AG09319 (cell line): ENCODE results near the gene CLTCL1.
"Not testable (repeated sequence)": the region's sequence is repeated elsewhere in the genome, so short reads cannot be mapped to it uniquely, and the experiment has no call there.

Experiments used
- DNase-seq: peaks from one replicate; pipeline ENCODE4 v3.0.0-alpha.2; 2010; ENCODE audit warnings: low read depth; ENCODE audit errors: extremely low read depth
- TF ChIP-seq, protein P1 (sequence below): IDR thresholded peaks from 2 replicates; pipeline ENCODE4 v1.5.1; 2011; ENCODE audit warnings: low read depth, mild to moderate bottlenecking, inconsistent platforms, low read length, moderate library complexity

CLTCL1 gene

DNA sequence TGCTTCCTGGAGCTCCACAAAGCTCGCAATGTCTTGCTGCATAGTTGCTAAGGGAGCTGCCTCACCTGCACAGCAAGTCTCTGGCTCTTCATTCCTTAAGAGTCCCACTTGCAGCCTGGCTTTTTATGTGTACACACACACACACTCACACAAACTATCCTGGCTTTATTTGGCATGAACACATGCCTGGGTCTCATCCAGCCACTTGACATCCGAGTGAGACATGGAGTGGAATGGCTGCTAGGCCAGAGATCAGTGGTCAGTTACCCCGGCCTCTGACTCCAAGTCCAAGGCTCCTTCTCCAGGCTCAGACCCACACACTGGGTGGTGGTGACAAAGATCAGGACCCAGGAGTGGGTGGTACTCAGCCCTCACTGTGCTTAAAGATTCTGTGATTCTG, 37.9 kb upstream of the CLTCL1 start:
- TF ChIP-seq, protein P1, sequence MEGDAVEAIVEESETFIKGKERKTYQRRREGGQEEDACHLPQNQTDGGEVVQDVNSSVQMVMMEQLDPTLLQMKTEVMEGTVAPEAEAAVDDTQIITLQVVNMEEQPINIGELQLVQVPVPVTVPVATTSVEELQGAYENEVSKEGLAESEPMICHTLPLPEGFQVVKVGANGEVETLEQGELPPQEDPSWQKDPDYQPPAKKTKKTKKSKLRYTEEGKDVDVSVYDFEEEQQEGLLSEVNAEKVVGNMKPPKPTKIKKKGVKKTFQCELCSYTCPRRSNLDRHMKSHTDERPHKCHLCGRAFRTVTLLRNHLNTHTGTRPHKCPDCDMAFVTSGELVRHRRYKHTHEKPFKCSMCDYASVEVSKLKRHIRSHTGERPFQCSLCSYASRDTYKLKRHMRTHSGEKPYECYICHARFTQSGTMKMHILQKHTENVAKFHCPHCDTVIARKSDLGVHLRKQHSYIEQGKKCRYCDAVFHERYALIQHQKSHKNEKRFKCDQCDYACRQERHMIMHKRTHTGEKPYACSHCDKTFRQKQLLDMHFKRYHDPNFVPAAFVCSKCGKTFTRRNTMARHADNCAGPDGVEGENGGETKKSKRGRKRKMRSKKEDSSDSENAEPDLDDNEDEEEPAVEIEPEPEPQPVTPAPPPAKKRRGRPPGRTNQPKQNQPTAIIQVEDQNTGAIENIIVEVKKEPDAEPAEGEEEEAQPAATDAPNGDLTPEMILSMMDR: no peak
- no peak for DNase-seq

DNA sequence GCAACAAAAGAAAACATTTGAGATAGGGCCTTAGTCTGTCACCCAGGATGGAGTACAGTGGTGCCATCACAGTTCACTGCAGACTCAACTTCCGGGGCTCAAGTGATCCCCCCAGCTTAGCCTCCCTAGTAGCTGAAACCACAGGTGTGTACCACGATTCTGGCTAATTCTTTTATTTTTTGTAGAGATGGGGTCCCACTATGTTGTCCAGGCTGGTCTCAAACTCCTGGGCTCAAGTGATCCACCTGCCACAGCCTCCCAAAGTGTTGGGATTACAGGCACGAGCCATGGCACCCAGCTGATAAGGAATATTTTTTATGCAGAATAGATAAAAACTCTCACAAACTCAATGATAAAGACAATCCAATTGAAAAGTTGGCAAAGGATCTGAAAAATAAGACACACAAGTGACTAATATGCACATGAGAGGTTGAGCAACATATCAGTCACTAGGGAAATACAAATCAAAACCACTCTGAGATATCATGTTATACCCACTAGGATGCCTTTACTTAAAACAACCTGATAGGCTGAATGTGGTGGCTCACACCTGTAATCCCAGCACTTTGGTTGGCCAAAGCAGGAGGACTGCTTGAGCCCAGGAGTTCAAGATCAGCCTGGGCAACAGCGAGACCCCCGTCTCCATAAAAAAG, 33.9 kb upstream of the CLTCL1 start:
- TF ChIP-seq, protein P1: no peak
- no peak for DNase-seq

DNA sequence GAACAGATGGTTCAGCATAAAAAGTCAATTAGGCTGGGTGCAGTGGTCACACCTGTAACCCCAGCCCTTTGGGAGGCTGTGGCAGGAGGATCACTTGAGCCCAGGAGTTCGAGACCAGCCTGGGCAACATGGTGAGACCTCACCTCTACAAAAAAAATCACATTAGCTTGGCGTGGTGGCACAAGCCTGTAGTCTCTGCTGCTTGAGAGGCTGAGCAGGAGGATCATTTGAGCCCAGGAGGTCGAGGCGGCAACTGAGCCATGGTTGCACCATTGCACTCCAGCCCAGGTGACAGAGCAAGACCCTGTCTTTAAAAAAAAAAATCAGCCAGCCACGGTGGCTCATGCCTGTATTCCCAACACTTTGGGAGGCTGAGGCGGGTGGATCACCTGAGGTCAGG, 31.9 kb upstream of the CLTCL1 start:
- not testable (repeated sequence) for DNase-seq

DNA sequence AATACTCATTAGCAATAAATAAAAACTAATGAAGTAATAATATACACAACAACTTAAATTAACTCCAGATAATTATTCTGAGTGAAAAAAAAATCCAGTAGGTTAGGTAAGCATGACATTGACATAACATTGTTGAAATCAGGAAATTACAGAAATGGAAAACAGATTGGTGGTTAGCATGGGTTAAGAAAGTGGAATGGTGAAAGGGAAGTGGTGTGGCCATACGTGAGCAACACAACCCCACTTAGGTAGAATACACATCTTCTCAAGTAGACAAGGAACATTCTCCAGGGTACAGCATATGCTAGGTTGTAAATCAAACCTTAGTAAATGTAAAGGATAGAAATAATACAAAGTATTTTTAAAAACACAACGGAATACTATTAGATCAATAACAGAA, 30.2 kb upstream of the CLTCL1 start:
- TF ChIP-seq, protein P1: no peak
- DNase-seq: no peak

DNA sequence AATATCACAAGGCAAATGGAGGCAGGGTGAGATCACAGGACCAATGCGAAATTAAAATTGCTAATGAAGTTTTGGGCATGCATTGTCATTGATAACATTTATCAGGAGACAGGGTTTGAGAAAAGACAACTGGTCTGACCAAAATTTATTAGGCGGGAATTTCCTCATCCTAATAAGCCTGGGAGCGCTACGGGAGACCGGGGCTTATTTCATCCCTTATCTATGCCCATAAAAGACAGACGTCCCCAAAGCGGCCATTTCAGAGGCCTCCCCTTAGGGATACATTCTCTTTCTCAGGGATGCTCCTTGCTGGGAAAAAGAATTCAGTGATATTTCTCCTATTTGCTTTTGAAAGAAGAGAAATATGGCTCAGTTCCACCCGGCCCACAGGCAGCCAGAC, 28.6 kb upstream of the CLTCL1 start:
- DNase-seq: not testable (repeated sequence)

DNA sequence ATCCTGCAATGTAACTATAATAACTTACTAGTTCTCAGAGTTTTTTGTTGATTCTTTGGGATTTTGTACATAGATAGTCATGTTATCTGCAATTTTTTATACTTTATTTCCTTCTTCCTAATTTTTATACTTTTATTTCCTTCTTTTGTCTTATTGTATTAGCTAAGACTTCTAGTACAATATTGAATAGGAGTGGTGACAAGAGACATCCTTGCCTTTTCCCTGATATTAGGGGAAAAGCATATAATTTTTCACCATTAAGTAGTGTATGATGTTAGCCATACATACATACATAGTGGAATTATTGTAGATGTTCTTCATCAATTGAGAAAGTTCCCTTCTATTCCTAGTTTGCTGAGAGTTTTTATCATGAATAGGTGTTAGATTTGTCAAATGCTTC, 27.8 kb upstream of the CLTCL1 start:
- TF ChIP-seq, protein P1: no peak
- DNase-seq: no peak

DNA sequence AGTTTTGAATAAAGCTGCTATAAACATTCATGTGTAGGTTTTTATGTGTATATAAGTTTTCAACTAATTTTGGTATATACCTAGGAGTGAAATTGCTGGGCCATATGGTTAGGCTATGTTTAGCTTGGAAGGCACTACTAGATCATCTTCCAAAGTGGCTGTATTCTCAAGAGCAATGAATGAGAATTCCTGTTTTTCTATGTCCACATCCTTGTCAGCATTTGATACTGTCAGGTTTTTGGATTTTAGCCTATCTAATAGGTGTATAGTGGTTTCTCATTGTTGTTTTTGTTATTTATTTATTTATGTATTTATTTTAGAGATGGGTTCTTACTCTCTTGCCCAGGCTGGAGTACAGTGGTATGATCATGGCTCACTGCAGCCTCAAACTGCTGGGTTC, 26.3 kb upstream of the CLTCL1 start:
- no peak for DNase-seq
- TF ChIP-seq, protein P1: no peak

DNA sequence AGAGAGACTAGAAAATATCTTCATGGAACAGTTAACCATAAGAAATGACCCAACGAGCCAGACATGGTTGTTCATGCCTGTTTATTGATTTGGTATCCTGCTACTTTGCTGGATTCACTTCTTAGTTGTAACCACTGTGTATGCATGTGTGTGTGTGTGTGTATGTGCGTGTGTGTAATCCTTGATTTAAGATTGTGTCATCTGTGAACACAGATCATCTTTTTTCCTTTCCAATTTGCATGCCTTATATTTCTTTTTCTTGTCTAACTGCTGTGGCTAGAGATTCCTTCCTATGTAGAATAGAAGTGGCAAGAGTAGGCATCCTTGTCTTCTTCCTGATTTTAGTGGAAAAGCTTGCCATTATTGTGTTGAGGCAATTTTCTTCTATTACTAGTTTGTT, 16.4 kb upstream of the CLTCL1 start:
- TF ChIP-seq, protein P1: no peak
- no peak for DNase-seq

DNA sequence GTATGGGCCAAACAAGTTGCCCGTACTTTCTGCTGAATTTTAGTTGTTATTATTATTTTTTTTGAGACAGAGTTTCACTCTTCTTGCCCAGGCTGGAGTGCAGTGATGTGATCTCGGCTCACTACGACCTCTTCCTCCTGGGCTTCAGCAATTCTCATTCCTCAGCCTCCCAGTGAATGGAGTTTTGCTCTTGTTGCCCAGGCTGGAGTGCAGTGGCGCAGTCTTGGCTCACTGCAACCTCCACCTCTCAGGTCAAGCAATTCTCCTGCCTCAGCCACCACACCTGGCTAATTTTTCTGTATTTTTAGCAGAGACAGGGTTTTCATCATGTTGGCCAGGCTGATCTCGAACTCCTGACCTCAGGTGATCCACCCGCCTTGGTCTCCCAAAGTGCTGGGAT, 15.0 kb upstream of the CLTCL1 start:
- not testable (repeated sequence) for DNase-seq
